Erythroblast (primary cell): ENCODE measurements around the gene FSTL4.
"Not testable (repeated sequence)": the region's sequence is repeated elsewhere in the genome, so short reads cannot be mapped to it uniquely, and the experiment has no call there.

Source experiments
- DNase-seq, 2 experiments: peaks; one replicate each; lab custom pipeline; 2025; lab: John Stamatoyannopoulos, UW
- GATA1 ChIP-seq: IDR thresholded peaks from 2 replicates; pipeline ENCODE4 v1.6.1; 2011; ENCODE audit warnings: low read depth, mild to moderate bottlenecking, control low read depth, low read length, moderate library complexity
- POLR2A ChIP-seq: IDR thresholded peaks from 2 replicates; pipeline ENCODE4 v1.6.1; 2011; ENCODE audit warnings: mild to moderate bottlenecking, low read length

FSTL4 gene

DNA sequence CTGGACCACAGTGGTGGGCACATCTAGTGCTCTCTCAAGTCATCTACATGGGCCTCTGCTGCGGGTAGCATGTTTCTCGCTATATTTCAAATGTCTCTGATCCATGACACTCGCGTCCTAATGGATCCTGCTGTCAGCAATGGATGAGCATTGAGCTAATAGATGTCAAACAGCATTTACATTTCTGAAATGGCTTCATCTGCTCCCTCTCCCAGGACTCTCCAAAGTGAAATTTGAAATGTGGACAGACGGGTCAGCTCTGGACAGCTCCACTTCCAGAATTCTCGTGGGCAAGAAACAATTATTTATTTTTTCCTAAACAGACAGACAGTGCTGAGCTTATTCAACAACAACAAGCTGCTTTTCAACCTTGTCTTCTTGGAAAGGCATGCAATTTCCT lies 58.1 kb downstream of the FSTL4 start:
- DNase-seq: no peak

DNA sequence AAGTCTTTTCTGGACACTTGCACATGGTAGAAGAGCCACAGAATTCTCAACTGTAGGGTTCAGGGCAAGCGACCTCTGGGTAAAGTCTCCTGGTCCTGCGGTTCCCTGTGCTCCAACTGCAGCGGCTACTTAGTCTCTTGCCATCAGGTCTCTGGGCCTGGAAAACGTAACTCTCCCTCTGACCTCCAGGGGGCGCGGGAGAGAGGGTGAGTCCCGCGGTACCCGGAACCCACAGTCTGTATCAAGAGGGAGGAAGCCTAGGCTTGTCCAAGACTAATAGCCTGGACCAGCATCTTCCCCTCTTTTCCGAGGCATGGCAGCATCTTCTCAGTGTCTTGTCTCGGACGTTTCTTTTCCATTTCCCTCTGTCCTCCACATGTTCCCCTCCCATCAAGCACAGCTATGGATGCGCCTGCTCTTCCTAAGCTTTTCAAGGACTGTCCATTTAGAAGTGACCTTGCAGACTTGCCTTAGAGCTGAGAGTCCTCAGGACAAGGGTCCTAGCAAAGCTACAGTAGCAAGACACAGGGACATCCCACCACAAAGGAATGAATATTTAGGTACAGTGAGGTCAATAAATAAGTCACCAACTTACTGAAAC lies 59.3 kb downstream of the FSTL4 start:
- DNase-seq: peak; percentile 51 to 75
- no peak for TF ChIP-seq GATA1
- TF ChIP-seq POLR2A: no peak

More for the DNA sequence above, 58.1 kb downstream of the FSTL4 start:
- TF ChIP-seq POLR2A: no peak
- no peak for TF ChIP-seq GATA1

DNA sequence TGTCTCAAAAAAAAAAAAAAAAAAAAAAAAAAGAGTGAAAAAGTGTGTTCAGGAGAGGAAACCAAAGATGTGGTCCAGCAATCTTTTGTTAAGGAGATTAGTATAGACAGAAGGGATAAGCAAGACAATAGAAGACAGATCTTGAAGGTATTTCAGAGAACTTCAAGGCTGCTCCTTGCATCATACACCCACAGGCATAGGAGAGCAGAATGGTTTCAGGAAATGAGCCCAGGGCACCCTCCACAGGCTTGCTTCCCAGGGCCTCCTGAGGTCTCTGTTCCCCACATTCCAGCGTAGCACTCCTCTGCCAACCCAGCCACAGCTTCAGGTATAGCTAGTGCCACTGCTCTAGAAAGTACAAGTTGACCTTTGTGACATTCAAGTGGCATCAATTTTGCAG lies 65.8 kb downstream of the FSTL4 start:
- TF ChIP-seq GATA1: no peak
- no peak for TF ChIP-seq POLR2A
- no peak for DNase-seq

GRCh38 chr5:133544346-133544745 lies 68.0 kb downstream of the FSTL4 start:
- TF ChIP-seq GATA1 (no peak), POLR2A (no peak)
- no peak for DNase-seq

DNA sequence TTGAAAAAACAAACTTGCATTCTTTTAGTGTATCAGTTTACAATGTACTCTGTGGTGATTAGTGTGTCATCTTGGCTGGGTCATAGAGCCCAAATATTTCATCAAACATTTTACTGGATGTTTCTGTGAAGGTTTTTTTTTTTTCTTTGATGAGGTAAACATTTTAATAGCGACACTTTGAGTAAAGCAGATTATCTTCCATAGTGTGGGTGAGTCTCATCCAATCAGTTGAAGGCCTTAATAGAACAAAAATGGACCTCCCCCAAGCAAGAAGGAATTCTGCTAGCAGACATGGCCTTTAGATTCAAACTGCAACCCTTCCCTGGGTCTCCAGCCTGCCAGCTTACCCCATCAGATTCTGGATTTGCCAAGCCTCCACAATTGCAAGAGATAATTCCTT lies 72.5 kb downstream of the FSTL4 start:
- DNase-seq: no peak
- TF ChIP-seq POLR2A (no peak), GATA1 (no peak)

- DNase-seq: no peak
- TF ChIP-seq POLR2A: no peak
- no peak for TF ChIP-seq GATA1
These were observed 73.6 kb downstream of the FSTL4 start for GRCh38 chr5:133538718-133539117.

DNA sequence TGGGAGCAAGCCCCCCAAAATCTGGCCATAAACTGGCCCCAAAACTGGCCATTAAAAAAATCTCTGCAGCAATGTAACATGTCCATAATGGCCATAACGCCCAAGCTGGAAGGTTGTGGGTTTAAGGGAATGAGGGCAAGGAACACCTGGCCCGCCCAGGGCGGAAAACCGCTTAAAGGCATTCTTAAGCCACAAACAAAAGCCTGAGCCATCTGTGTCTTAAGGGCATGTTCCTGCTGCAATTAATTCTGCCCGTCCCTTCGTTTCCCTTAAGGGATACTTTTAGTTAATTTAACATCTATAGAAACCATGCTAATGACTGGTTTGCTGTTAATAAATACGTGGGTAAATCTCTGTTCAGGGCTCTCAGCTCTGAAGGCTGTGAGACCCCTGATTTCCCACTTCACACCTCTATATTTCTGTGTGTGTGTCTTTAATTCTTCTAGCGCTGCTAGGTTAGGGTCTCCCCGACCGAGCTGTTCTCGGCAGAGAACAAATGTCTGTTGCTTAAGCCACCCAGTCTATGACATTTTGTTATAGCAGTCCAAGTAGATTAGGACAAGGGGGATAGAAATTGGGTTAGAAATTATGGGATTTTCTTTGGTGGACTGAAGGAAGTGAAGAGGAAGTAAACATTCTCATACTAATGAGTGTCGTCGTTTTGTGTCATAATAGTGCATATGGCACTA lies 77.0 kb downstream of the FSTL4 start:
- not testable (repeated sequence) for DNase-seq

GRCh38 chr5:133534566-133534965 lies 77.8 kb downstream of the FSTL4 start:
- TF ChIP-seq GATA1 (no peak), POLR2A (no peak)
- DNase-seq: no peak

DNA sequence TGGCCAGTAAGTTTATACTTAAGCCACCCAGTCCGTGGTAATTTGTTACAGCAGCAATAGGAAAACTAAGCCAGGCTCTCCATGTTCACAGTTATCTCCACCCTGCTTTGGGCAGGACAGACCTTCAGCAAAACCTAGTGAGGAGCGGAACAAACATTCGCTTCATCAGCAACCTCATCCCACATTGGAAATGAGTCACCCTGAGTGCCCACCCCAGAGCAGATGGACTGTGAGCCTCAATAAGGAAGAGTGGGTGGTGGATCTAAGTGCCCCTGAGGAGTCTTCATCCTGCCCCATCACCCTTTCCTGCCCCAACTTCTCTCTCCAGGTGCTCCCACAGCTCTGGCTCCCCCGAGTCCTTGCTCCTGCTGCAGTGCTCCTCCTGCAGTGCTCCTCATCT lies 78.8 kb downstream of the FSTL4 start:
- no peak for DNase-seq
- TF ChIP-seq POLR2A (no peak), GATA1 (no peak)

DNA sequence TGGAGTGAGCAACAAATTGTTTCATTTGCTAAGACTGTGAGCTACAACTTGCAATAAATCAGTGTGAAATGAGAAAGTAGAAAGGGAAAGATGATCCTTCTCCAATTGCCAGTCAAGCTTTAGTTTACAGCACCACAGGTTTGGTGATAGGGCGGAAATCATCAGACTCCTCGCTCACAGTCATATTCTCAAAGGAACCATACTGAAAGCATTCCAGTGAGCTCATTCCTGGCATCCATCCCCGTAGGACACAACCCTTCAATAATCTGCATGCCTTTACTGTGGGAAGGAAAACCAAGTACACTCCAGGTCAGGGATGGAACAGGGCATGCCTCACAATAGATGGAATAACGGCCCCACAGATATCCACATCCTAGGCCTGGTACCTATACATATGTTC lies 80.7 kb downstream of the FSTL4 start:
- TF ChIP-seq GATA1: no peak
- TF ChIP-seq POLR2A: no peak

GRCh38 chr5:133531178-133531577 lies 81.2 kb downstream of the FSTL4 start:
- no peak for DNase-seq
- TF ChIP-seq POLR2A: no peak
- no peak for TF ChIP-seq GATA1

More for the DNA sequence above, 80.7 kb downstream of the FSTL4 start:
- no peak for DNase-seq

DNA sequence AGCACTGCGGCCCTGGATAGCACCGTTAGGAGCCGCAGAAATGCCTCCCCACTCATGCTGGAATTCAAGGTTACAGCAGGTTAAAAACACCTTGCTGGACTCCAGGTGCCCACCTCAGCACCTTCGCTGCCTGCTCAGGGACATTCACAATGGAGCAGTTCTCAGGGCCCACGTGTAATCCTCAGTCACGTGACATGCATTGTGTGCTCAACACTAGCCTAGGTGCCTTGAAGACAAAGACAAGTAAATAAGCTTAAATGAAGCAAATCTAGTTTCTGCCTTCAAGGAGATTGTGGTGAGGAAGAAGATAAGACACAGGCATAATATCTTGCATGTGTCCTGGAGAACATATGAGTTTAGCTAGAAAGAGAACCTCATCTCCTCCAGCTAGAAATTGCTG lies 82.1 kb downstream of the FSTL4 start:
- TF ChIP-seq POLR2A: no peak
- no peak for TF ChIP-seq GATA1
- no peak for DNase-seq

DNA sequence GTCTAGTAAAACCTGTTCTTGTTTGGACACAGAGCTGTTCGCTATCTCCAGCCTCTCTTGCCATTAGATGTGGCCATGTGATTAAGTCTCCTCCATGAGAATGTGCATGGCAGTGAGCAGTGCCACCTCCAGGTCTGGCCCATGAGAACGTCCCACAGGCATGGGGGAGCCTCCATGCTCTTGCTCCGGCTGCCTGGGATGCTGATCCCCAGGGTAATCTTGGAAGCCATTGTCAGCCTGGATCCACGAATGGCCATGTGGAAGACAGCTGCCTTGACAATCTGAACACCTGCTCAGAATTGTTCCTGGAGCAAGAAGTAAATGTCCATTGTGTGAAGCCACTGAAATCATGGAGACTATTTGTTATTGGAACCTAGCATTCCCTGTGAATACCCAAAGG lies 83.5 kb downstream of the FSTL4 start:
- no peak for TF ChIP-seq POLR2A
- no peak for TF ChIP-seq GATA1
- no peak for DNase-seq

DNA sequence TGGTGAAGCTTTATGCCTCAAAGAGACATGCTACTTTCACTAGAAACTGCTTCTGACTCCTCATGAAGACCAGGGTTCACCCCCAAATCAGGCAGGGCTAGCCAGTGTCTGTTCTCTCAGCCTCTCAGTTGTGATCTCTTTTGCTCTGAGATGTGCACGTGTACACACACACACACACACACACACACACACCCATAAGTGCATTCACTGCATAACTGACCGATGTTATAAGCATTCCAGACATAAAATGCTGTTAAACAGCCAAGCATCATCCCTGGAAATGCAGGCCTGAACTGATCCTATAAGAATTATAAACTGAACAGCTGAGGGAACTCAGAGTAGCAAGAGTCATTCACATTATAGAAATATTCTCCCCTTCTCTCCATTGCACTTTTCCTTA lies 85.0 kb downstream of the FSTL4 start:
- DNase-seq: no peak

GRCh38 chr5:133526368-133526767 lies 86.0 kb downstream of the FSTL4 start:
- DNase-seq: no peak
- no peak for TF ChIP-seq GATA1
- no peak for TF ChIP-seq POLR2A

More for the DNA sequence above, 85.0 kb downstream of the FSTL4 start:
- TF ChIP-seq GATA1 (no peak), POLR2A (no peak)

GRCh38 chr5:133525126-133525525 lies 87.2 kb downstream of the FSTL4 start:
- DNase-seq: no peak

More at GRCh38 chr5:133525126-133525525, 87.2 kb downstream of the FSTL4 start:
- TF ChIP-seq GATA1 (no peak), POLR2A (no peak)
